H9 (cell line): ENCODE data around the gene PTK6. TPM values are rescaled to one million over a fixed set of nuclear protein-coding genes. Genes with fewer than 3 reads are reported as not detected.

Experiments used
- DNase-seq: peaks from one replicate; pipeline ENCODE4 v3.0.0-alpha.2; 2017
- H2AFZ ChIP-seq: one replicate; pipeline ENCODE4 v1.6.1; 2013; ENCODE audit warnings: mild to moderate bottlenecking, low read length, control low read depth, moderate library complexity
- H2AK5ac ChIP-seq: 2 replicates; pipeline ENCODE4 v1.6.1; 2013; ENCODE audit warnings: low read length, control low read depth, mixed read lengths; ENCODE audit not compliant: insufficient read length
- H2BK120ac ChIP-seq: one replicate; pipeline ENCODE4 v1.6.1; 2013; ENCODE audit warnings: low read depth, mild to moderate bottlenecking, low read length, control low read depth, inconsistent platforms; ENCODE audit not compliant: poor library complexity, severe bottlenecking
- H2BK12ac ChIP-seq: 2 replicates; pipeline ENCODE4 v1.6.1; 2013; ENCODE audit warnings: low read length, control low read depth, mixed read lengths, low read depth; ENCODE audit not compliant: insufficient read length
- H2BK15ac ChIP-seq: 2 replicates; pipeline ENCODE4 v1.6.1; 2013; ENCODE audit warnings: low read depth, low read length, control low read depth
- H2BK20ac ChIP-seq: one replicate; pipeline ENCODE4 v1.6.1; 2013; ENCODE audit warnings: low read depth, mild to moderate bottlenecking, low read length, control low read depth, inconsistent platforms; ENCODE audit not compliant: poor library complexity, severe bottlenecking
- H2BK5ac ChIP-seq: 2 replicates; pipeline ENCODE4 v1.6.1; 2013; ENCODE audit warnings: low read length, control low read depth, mixed read lengths; ENCODE audit not compliant: insufficient read length
- H3K14ac ChIP-seq: 2 replicates; pipeline ENCODE4 v1.6.1; 2013; ENCODE audit warnings: low read length, control low read depth; ENCODE audit not compliant: insufficient read depth
- H3K18ac ChIP-seq: 2 replicates; pipeline ENCODE4 v1.6.1; 2013; ENCODE audit warnings: low read depth, mild to moderate bottlenecking, mixed read lengths, low read length, control low read depth; ENCODE audit not compliant: insufficient read length
- H3K23ac ChIP-seq: 2 replicates; pipeline ENCODE4 v1.6.1; 2013; ENCODE audit warnings: low read length, control low read depth, mixed read lengths, low read depth; ENCODE audit not compliant: insufficient read length
- H3K23me2 ChIP-seq: 2 replicates; pipeline ENCODE4 v1.6.1; 2013; ENCODE audit warnings: low read depth, mild to moderate bottlenecking, mixed read lengths, low read length, control low read depth; ENCODE audit not compliant: insufficient read length, poor library complexity, severe bottlenecking
- H3K27ac ChIP-seq: 2 replicates; pipeline ENCODE4 v1.5.1; 2013; ENCODE audit warnings: low read length, control low read depth, mixed read lengths, low read depth; ENCODE audit not compliant: insufficient read length
- H3K27me3 ChIP-seq: 2 replicates; pipeline ENCODE4 v1.6.1; 2013; ENCODE audit warnings: low read length, control low read depth, inconsistent platforms; ENCODE audit not compliant: insufficient read depth
- H3K4ac ChIP-seq: 2 replicates; pipeline ENCODE4 v1.6.1; 2013; ENCODE audit warnings: low read depth, mild to moderate bottlenecking, control low read depth, inconsistent platforms, low read length, moderate library complexity
- H3K4me1 ChIP-seq: 2 replicates; pipeline ENCODE4 v1.6.1; 2013; ENCODE audit warnings: low read length, control low read depth, inconsistent platforms; ENCODE audit not compliant: insufficient read depth
- H3K4me2 ChIP-seq: 2 replicates; pipeline ENCODE4 v1.6.1; 2013; ENCODE audit warnings: low read length, control low read depth, mixed read lengths; ENCODE audit not compliant: insufficient read length, insufficient read depth
- H3K56ac ChIP-seq: 2 replicates; pipeline ENCODE4 v1.6.1; 2013; ENCODE audit warnings: low read depth, mild to moderate bottlenecking, mixed read lengths, low read length, control low read depth; ENCODE audit not compliant: insufficient read length
- H3K79me1 ChIP-seq: 2 replicates; pipeline ENCODE4 v1.6.1; 2013; ENCODE audit warnings: low read depth, mild to moderate bottlenecking, moderate library complexity, low read length, control low read depth, inconsistent platforms; ENCODE audit not compliant: insufficient read depth, poor library complexity, severe bottlenecking
- H3K79me2 ChIP-seq: 2 replicates; pipeline ENCODE4 v1.6.1; 2013; ENCODE audit warnings: low read length, control low read depth, inconsistent platforms; ENCODE audit not compliant: insufficient read depth
- H3K9ac ChIP-seq: 2 replicates; pipeline ENCODE4 v1.6.1; 2013; ENCODE audit warnings: low read length, control low read depth, mixed read lengths; ENCODE audit not compliant: insufficient read length; ENCODE audit errors: extremely low read depth
- H3K9me3 ChIP-seq: one replicate; pipeline ENCODE4 v1.6.1; 2013; ENCODE audit warnings: low read depth, low read length, inconsistent platforms; ENCODE audit not compliant: control insufficient read depth
- H3T11ph ChIP-seq: one replicate; pipeline ENCODE4 v1.6.1; 2013; ENCODE audit warnings: mild to moderate bottlenecking, low read length, control low read depth, inconsistent platforms
- H4K20me1 ChIP-seq: one replicate; pipeline ENCODE4 v1.6.1; 2013; ENCODE audit not compliant: control insufficient read depth, insufficient read length, insufficient read depth
- H4K5ac ChIP-seq: 2 replicates; pipeline ENCODE4 v1.6.1; 2013; ENCODE audit warnings: low read depth, mild to moderate bottlenecking, mixed read lengths, low read length, control low read depth; ENCODE audit not compliant: insufficient read length
- H4K8ac ChIP-seq: replicated peaks from 2 replicates; pipeline ENCODE4 v1.6.1; 2013; ENCODE audit warnings: low read length, control low read depth, mixed read lengths, low read depth; ENCODE audit not compliant: insufficient read length
- H4K91ac ChIP-seq: 2 replicates; pipeline ENCODE4 v1.6.1; 2013; ENCODE audit warnings: low read depth, mild to moderate bottlenecking, moderate library complexity, mixed read lengths, low read length, control low read depth; ENCODE audit not compliant: insufficient read length
- H3K27ac Mint-ChIP-seq, 3 experiments: 2 replicates in 2 of 3; 3 replicates in 1 of 3; pipeline ENCODE4 v1.8.0; 2020 to 2021; ENCODE audit warnings: mixed read lengths in 3 of 3, mild to moderate bottlenecking in 1 of 3, moderate library complexity in 1 of 3
- H3K27me3 Mint-ChIP-seq: 2 replicates; pipeline ENCODE4 v1.8.0; 2021; ENCODE audit warnings: low read depth, mild to moderate bottlenecking, moderate library complexity, mixed read lengths
- H3K36me3 Mint-ChIP-seq, 3 experiments: 2 replicates in 2 of 3; 3 replicates in 1 of 3; pipeline ENCODE4 v1.8.0; 2020 to 2021; ENCODE audit warnings: low read depth in 3 of 3, mixed read lengths in 3 of 3; ENCODE audit not compliant: insufficient read depth in 1 of 3
- H3K4me1 Mint-ChIP-seq, 2 experiments: 2 replicates each; pipeline ENCODE4 v1.8.0; 2020; ENCODE audit warnings: mixed read lengths in 2 of 2
- H3K4me3 Mint-ChIP-seq, 2 experiments: 2 replicates in 1 of 2; 3 replicates in 1 of 2; pipeline ENCODE4 v1.8.0; 2020 to 2021; ENCODE audit warnings: mild to moderate bottlenecking in 2 of 2, mixed read lengths in 2 of 2, moderate library complexity in 1 of 2
- H3K9me3 Mint-ChIP-seq, 2 experiments: 2 replicates in 1 of 2; 3 replicates in 1 of 2; pipeline ENCODE4 v1.8.0; 2020; ENCODE audit warnings: mild to moderate bottlenecking in 2 of 2, mixed read lengths in 2 of 2, moderate library complexity in 1 of 2
- WGBS: extraction: QIAGEN DNeasy Blood & Tissue Kit; methylation state at CpG from one replicate; pipeline ENCODE4 v1.1.7; 2013; ENCODE audit warnings: missing lambda C conversion rate, low lambda C conversion rate, mixed read lengths; ENCODE audit not compliant: insufficient read length; ENCODE audit errors: extremely low coverage; 5-methylcytosine and 5-hydroxymethylcytosine counted together
- total RNA-seq: library from RNA; stranded (reverse); gene quantifications from 2 replicates; pipeline ENCODE4 v1.2.1, GENCODE V29; 2021
- TF ChIP-seq, protein P1 (sequence below): fragments of 200-600 bp; sonication (generic); conservative IDR thresholded peaks from 3 replicates; pipeline ENCODE4 v1.8.0; 2021; ENCODE audit warnings: antibody characterized with exemption, mild to moderate bottlenecking

PTK6 gene
- total RNA-seq, 1 experiment from 2014 or later: 0.46 TPM

DNA sequence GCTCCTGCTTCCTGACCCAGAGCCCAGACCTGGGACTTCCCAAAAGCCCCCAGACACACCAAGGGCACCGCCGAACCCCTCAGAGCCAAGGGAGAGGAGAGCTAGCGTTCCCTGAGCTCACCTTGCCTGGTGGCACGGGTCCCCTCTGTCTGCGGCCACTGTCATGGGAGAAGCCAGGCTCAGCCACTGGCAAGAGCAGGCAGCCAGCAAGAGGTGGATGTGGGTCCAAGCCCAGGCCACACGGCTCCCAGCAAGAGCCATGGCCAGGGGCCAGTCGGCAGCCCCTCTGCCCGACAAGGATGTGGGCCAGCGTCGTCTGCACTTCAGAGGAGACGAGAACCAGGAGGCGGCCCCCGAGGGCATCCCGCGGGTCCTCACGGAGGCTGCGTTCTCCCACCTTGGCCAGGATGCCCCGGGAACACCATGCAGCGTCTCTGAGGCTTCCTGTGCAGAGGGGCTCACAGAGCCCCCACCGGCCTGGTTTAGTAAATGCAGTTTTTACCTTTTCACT is 18.8 kb downstream of the PTK6 start:
- no peak overlapping the region for H4K5ac ChIP-seq
- no peak overlapping the region for H2AK5ac ChIP-seq
- H3K9me3 Mint-ChIP-seq: peaks cover 4 to 19% of the 10 kb centered on the region in 2 experiments; a peak in 4 of 5 replicates
- H4K91ac ChIP-seq: peak overlapping the region; percentile 58
- H2AFZ ChIP-seq: no peak overlapping the region
- H3T11ph ChIP-seq: no peak overlapping the region
- no peak overlapping the region for H3K4ac ChIP-seq
- H4K20me1 ChIP-seq: no peaks in the 10 kb centered on the region
- no peak overlapping the region for H4K8ac ChIP-seq
- H3K14ac ChIP-seq: no peak overlapping the region
- H3K18ac ChIP-seq: no peak overlapping the region
- H2BK5ac ChIP-seq: no peak overlapping the region
- peaks cover 11 to 46% (median 16%) of the 10 kb centered on the region in 3 experiments; a peak in 6 of 7 replicates for H3K36me3 Mint-ChIP-seq
- peaks cover 2 to 25% of the 10 kb centered on the region in 2 experiments; a peak in 2 of 4 replicates for H3K4me1 Mint-ChIP-seq
- TF ChIP-seq, protein P1, sequence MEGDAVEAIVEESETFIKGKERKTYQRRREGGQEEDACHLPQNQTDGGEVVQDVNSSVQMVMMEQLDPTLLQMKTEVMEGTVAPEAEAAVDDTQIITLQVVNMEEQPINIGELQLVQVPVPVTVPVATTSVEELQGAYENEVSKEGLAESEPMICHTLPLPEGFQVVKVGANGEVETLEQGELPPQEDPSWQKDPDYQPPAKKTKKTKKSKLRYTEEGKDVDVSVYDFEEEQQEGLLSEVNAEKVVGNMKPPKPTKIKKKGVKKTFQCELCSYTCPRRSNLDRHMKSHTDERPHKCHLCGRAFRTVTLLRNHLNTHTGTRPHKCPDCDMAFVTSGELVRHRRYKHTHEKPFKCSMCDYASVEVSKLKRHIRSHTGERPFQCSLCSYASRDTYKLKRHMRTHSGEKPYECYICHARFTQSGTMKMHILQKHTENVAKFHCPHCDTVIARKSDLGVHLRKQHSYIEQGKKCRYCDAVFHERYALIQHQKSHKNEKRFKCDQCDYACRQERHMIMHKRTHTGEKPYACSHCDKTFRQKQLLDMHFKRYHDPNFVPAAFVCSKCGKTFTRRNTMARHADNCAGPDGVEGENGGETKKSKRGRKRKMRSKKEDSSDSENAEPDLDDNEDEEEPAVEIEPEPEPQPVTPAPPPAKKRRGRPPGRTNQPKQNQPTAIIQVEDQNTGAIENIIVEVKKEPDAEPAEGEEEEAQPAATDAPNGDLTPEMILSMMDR: peak; percentile 44; the same call in 2 of the 3 replicates
- no peaks in the 10 kb centered on the region; the same call in 1 of the 2 replicates for H3K79me2 ChIP-seq
- no peaks in the 10 kb centered on the region; the same call in 1 of the 2 replicates for H3K4me1 ChIP-seq
- no peak overlapping the region for H2BK12ac ChIP-seq
- H3K27me3 ChIP-seq: no peaks in the 10 kb centered on the region
- H3K4me2 ChIP-seq: no peak overlapping the region
- no peak overlapping the region for H3K23ac ChIP-seq
- H3K79me1 ChIP-seq: peaks cover 4% of the 10 kb centered on the region
- no peak overlapping the region for H2BK120ac ChIP-seq
- H3K4me3 Mint-ChIP-seq: peak overlapping the region; percentile 63 to 85; a peak in 2 of 5 replicates
- WGBS: no CpG with 5 or more reads among the region's 20 CpGs
- H2BK20ac ChIP-seq: no peak overlapping the region
- peaks cover 10% of the 10 kb centered on the region for H3K23me2 ChIP-seq
- no peak overlapping the region for H3K27ac Mint-ChIP-seq
- no peak overlapping the region for H3K27ac ChIP-seq
- H2BK15ac ChIP-seq: peak overlapping the region; percentile 58; the same call in 1 of the 2 replicates
- no peak overlapping the region for H3K9ac ChIP-seq
- no peak overlapping the region for H3K56ac ChIP-seq
- H3K27me3 Mint-ChIP-seq: peaks cover 26% of the 10 kb centered on the region
- peak; percentile 52 for DNase-seq
- H3K9me3 ChIP-seq: no peaks in the 10 kb centered on the region
